GM23338 (cell line): ENCODE results near the gene AKT1S1. TPM values are rescaled to one million over a fixed set of nuclear protein-coding genes. Genes with fewer than 3 reads are reported as not detected.

Source experiments
- CREB1 ChIP-seq: fragments of 250-450 bp; sonication (Bioruptor Pico); IDR thresholded peaks from 2 replicates; pipeline ENCODE4 v1.5.0; 2020; ENCODE audit warnings: low read depth, mild to moderate bottlenecking, moderate library complexity
- EZH2 ChIP-seq: fragments of 200-600 bp; sonication (generic); IDR thresholded peaks from one replicate; pipeline ENCODE4 v1.8.0; 2017; ENCODE audit warnings: antibody characterized with exemption, mild to moderate bottlenecking, low read depth; ENCODE audit not compliant: unreplicated experiment
- EZH2phosphoT487 ChIP-seq: fragments of 200-600 bp; sonication (generic); IDR thresholded peaks from one replicate; pipeline ENCODE4 v1.8.1; 2018; ENCODE audit warnings: antibody characterized with exemption; ENCODE audit not compliant: unreplicated experiment
- NANOG ChIP-seq: IDR thresholded peaks from 2 replicates; pipeline ENCODE4 v1.6.1; 2016; ENCODE audit warnings: antibody characterized with exemption, borderline replicate concordance
- POLR2AphosphoS5 ChIP-seq: IDR thresholded peaks from 2 replicates; pipeline ENCODE4 v1.6.1; 2016; ENCODE audit warnings: antibody characterized with exemption, low read depth
- ZNF114 ChIP-seq: fragments of 250-450 bp; sonication (Bioruptor Pico); IDR thresholded peaks from 2 replicates; pipeline ENCODE4 v1.5.0; 2020; ENCODE audit warnings: mild to moderate bottlenecking, moderate library complexity
- ZNF331 ChIP-seq: fragments of 250-450 bp; sonication (Bioruptor Pico); IDR thresholded peaks from 2 replicates; pipeline ENCODE4 v1.5.0; 2020; ENCODE audit warnings: low read depth, mild to moderate bottlenecking, moderate library complexity
- ZNF462 ChIP-seq: fragments of 250-450 bp; sonication (Bioruptor Pico); IDR thresholded peaks from 2 replicates; pipeline ENCODE4 v1.5.0; 2020; ENCODE audit warnings: mild to moderate bottlenecking, moderate library complexity
- polyA plus RNA-seq: library from polyadenylated mRNA; unstranded; fragments of >200 nt; fragmentation: Nextera tagmentation; extraction: Ambion mirVana; gene quantifications from 2 replicates; pipeline ENCODE4 v1.2.1, GENCODE V29; 2016
- total RNA-seq: library from RNA; depleted of rRNA; stranded (reverse); fragments of >200 nt; shearing (Covaris generic); gene quantifications from 2 replicates; pipeline ENCODE4 v1.2.3, GENCODE V29; 2014
- TF ChIP-seq, protein P1 (sequence below), 2 experiments: fragments of 200-600 bp in 1 of 2; sonication (generic) in 1 of 2; conservative IDR thresholded peaks; 2 replicates each; pipeline versions ENCODE4 v1.5.1 to v1.6.1; 2016 to 2017; ENCODE audit warnings: antibody characterized with exemption in 2 of 2, low read depth in 2 of 2, mild to moderate bottlenecking in 2 of 2, moderate library complexity in 1 of 2

AKT1S1 gene
- total and polyA plus RNA-seq, 2 experiments from 2014 or later: 21.5 to 28.6 TPM

DNA sequence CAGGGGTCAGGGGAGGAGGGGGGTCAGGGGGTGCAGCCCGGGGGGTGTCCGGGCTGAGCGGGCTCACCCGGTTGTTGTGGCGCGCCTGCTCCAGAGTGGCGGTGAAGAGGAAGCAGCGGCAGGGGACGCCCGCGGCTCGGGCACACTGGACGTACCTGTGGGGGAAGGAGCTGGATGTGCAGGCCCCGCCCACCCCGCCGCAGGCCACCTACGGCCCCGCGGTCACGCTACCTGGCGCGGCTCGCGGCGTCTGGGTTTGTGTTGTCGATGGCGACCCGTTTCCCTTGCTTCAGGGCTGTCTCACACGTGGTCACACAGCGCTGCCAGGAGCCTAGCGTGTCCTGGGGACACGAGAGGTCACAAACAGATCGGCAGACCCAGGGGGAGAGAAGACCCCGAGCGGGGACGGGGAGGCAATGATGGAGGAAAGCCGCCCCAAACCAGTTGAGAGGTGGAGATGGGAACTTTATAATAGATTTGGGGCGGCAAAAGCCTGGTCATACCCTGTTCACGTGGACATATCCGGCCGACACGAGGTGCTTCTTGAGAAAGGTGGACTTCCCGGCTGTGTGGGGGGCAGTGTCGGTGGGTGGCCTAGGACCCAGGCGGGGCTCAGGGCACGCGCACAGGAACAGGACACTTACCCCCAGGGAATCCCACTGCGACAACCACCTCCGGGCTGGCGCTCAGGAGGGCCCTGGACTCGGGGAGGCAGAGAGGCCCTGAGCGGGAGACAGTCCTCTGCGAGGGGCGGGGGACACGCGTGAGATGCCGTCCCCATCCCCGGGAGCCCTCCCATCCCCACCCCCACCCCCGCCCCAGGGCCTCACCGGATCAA, 15.4 kb downstream of the AKT1S1 start (continued):
- TF ChIP-seq ZNF462 (CRISPR knock-in tag) (no peak), NANOG (no peak), EZH2 (no peak), POLR2AphosphoS5 (no peak), CREB1 (no peak), ZNF114 (CRISPR knock-in tag) (no peak), ZNF331 (no peak), EZH2phosphoT487 (no peak)
- TF ChIP-seq, protein P1, sequence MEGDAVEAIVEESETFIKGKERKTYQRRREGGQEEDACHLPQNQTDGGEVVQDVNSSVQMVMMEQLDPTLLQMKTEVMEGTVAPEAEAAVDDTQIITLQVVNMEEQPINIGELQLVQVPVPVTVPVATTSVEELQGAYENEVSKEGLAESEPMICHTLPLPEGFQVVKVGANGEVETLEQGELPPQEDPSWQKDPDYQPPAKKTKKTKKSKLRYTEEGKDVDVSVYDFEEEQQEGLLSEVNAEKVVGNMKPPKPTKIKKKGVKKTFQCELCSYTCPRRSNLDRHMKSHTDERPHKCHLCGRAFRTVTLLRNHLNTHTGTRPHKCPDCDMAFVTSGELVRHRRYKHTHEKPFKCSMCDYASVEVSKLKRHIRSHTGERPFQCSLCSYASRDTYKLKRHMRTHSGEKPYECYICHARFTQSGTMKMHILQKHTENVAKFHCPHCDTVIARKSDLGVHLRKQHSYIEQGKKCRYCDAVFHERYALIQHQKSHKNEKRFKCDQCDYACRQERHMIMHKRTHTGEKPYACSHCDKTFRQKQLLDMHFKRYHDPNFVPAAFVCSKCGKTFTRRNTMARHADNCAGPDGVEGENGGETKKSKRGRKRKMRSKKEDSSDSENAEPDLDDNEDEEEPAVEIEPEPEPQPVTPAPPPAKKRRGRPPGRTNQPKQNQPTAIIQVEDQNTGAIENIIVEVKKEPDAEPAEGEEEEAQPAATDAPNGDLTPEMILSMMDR (conservative IDR thresholded peaks at IDR 0.05; ENCODE audit: low read depth in 2 of 2): no peak
